Osteoblast (primary cell): ENCODE measurements around the gene BRAF. TPM values are rescaled to one million over a fixed set of nuclear protein-coding genes. Genes with fewer than 3 reads are reported as not detected.
A peak's percentile ranks its signal among the peaks of the same experiment; 100 is the strongest.
"Not testable (repeated sequence)": the region's sequence is repeated elsewhere in the genome, so short reads cannot be mapped to it uniquely, and the experiment has no call there.

Experiments used
- DNase-seq: peaks from one replicate; pipeline ENCODE4 v3.0.0; 2011; ENCODE audit warnings: low spot score, mixed read lengths; ENCODE audit not compliant: insufficient read length; ENCODE audit errors: missing footprints
- H2AFZ ChIP-seq: 2 replicates; pipeline ENCODE4 v1.6.0; 2011; ENCODE audit warnings: mild to moderate bottlenecking, low read length
- H3K27ac ChIP-seq: 2 replicates; pipeline ENCODE4 v1.5.1; 2011; ENCODE audit warnings: mild to moderate bottlenecking, low read depth, low read length, moderate library complexity
- H3K27me3 ChIP-seq: 2 replicates; pipeline ENCODE4 v1.6.0; 2012; ENCODE audit warnings: mild to moderate bottlenecking, control low read depth, inconsistent platforms, low read length, moderate library complexity; ENCODE audit not compliant: insufficient read depth
- H3K36me3 ChIP-seq: 2 replicates; pipeline ENCODE4 v1.5.1; 2011; ENCODE audit warnings: mild to moderate bottlenecking, low read length, control low read depth, moderate library complexity; ENCODE audit not compliant: insufficient read depth
- H3K4me1 ChIP-seq: 2 replicates; pipeline ENCODE4 v1.5.1; 2011; ENCODE audit warnings: mild to moderate bottlenecking, low read length, control low read depth, moderate library complexity; ENCODE audit not compliant: insufficient read depth
- H3K4me2 ChIP-seq: 2 replicates; pipeline ENCODE4 v1.6.0; 2011; ENCODE audit warnings: mild to moderate bottlenecking, low read length; ENCODE audit not compliant: insufficient read depth
- H3K4me3 ChIP-seq: fragments of 200-600 bp; sonication (generic); 3 replicates; pipeline ENCODE4 v1.5.1; 2012; ENCODE audit warnings: mild to moderate bottlenecking, low read length, inconsistent platforms; ENCODE audit not compliant: insufficient read depth
- H3K79me2 ChIP-seq: 2 replicates; pipeline ENCODE4 v1.6.0; 2012; ENCODE audit warnings: mild to moderate bottlenecking, low read length, control low read depth, inconsistent platforms; ENCODE audit not compliant: insufficient read depth
- H3K9me3 ChIP-seq: 2 replicates; pipeline ENCODE4 v1.5.1; 2011; ENCODE audit warnings: low read depth, low read length, control low read depth
- H4K20me1 ChIP-seq: 2 replicates; pipeline ENCODE4 v1.6.0; 2012; ENCODE audit warnings: mild to moderate bottlenecking, low read length, control low read depth; ENCODE audit not compliant: insufficient read depth
- CTCF ChIP-seq: IDR thresholded peaks from 2 replicates; pipeline ENCODE4 v1.5.1; 2011; ENCODE audit warnings: mild to moderate bottlenecking, low read depth, low read length, moderate library complexity; ENCODE audit errors: extremely low read depth
- total RNA-seq: library from RNA; depleted of rRNA; stranded (reverse); fragments of >200 nt; gene quantifications from 2 replicates; pipeline ENCODE4 v1.2.3, GENCODE V29; 2012

The BRAF gene
- total RNA-seq, 1 donor: 30.0 TPM

- Histone ChIP-seq H3K4me2 (peak within 1 kb of the TSS; percentile 92), H3K9me3 (no peaks in the 10 kb centered on the region), H3K36me3 (no peaks in the 10 kb centered on the region), H3K79me2 (no peaks in the 10 kb centered on the region), H3K4me1 (peaks cover 8% of the 10 kb centered on the region), H3K27me3 (no peaks in the 10 kb centered on the region), H2AFZ (peak within 1 kb of the TSS; percentile 90), H3K27ac (no peak within 1 kb of the TSS), H3K4me3 (peak within 1 kb of the TSS; percentile 77), H4K20me1 (peaks cover 4% of the 10 kb centered on the region)
- no peak for TF ChIP-seq CTCF
- peak; percentile 98 for DNase-seq
Measured at GRCh38 chr7:140672382-140673062, 252.2 kb downstream of the BRAF start, which contains the start of gene ADCK2. Gene ADCK2, plus strand, starts transcription at chr7:140672945. Its CDS starts 386 bp downstream, at chr7:140673331.

- H3K79me2 ChIP-seq: no peaks in the 10 kb centered on the region
- no peak for DNase-seq
Measured at GRCh38 chr7:140671966-140672365, 252.8 kb downstream of the BRAF start.

GRCh38 chr7:140670343-140670935 lies 254.3 kb downstream of the BRAF start:
- H3K27ac ChIP-seq: no peak overlapping the region
- peaks cover 7% of the 10 kb centered on the region for H3K4me1 ChIP-seq
- H3K4me3 ChIP-seq: no peak overlapping the region
- no peaks in the 10 kb centered on the region for H3K27me3 ChIP-seq
- H3K79me2 ChIP-seq: no peaks in the 10 kb centered on the region
- H4K20me1 ChIP-seq: peaks cover 2% of the 10 kb centered on the region
- no peaks in the 10 kb centered on the region for H3K36me3 ChIP-seq
- DNase-seq: no peak
- no peaks in the 10 kb centered on the region for H3K9me3 ChIP-seq
- TF ChIP-seq CTCF: no peak
- no peak overlapping the region for H2AFZ ChIP-seq
- no peak overlapping the region for H3K4me2 ChIP-seq

More at GRCh38 chr7:140671966-140672365, 252.8 kb downstream of the BRAF start:
- Histone ChIP-seq H3K27ac (no peak overlapping the region), H3K4me2 (peak overlapping the region; percentile 70), H3K4me1 (peaks cover 8% of the 10 kb centered on the region), H3K4me3 (no peak overlapping the region), H3K36me3 (no peaks in the 10 kb centered on the region), H4K20me1 (peaks cover 4% of the 10 kb centered on the region), H3K9me3 (no peaks in the 10 kb centered on the region), H2AFZ (no peak overlapping the region), H3K27me3 (no peaks in the 10 kb centered on the region)
- TF ChIP-seq CTCF: no peak

GRCh38 chr7:140669862-140670261 lies 254.9 kb downstream of the BRAF start:
- H3K27me3 ChIP-seq, H3K36me3 ChIP-seq, H3K27ac ChIP-seq, H2AFZ ChIP-seq, DNase-seq, H4K20me1 ChIP-seq, H3K79me2 ChIP-seq, H3K4me1 ChIP-seq, H3K4me3 ChIP-seq, H3K4me2 ChIP-seq, H3K9me3 ChIP-seq: not testable (repeated sequence)
